ENCODE data around the gene TMEM176A.
"Not testable (repeated sequence)": the region's sequence is repeated elsewhere in the genome, so short reads cannot be mapped to it uniquely, and the experiment has no call there.

Gene TMEM176A

DNA sequence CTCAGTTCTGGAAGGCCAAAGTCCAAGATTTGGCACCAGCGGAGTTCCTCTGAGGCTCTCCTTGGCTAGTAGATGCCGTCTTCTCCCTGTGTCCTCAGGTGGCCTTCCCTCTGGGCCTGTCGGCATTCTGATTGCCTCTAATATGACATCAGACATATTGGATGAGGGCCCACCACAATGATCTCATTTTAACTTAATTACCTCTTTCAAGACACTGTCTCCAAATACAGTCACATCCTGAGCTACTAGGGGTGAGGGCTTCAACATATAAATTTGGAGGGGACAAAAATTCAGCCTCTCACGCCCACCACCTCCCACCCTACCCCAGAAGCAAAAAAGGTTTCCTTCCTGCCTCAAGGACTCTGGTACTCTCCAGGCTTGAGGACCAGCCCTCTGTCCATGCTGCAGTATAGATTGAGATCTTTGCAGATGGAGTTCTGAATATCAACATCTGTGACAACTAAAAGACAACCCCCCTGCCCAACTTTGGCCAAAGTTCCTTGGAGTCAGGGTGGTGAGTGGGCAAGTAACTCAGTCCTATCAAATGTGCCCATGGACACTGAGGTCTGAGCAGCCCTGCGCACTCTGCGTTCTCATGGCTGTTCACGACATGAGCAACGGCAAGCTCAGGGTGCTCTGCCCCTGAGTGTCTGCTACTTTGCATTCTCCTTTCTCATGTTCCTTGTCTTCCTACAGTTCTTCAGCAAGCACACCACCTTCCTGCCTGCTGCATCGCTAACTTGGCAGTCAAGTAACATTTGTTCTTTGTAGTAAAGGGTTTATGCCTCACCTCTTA is 11.9 kb upstream of the TMEM176A start:
- DNase-seq: peak; percentile 52

- no peak for DNase-seq
These were observed 10.0 kb upstream of the TMEM176A start for GRCh38 chr7:150790416-150791075.

GRCh38 chr7:150791304-150791703 is 9.3 kb upstream of the TMEM176A start:
- DNase-seq: no peak

- DNase-seq: no peak
These were observed 8.7 kb upstream of the TMEM176A start for GRCh38 chr7:150791746-150792452.

DNA sequence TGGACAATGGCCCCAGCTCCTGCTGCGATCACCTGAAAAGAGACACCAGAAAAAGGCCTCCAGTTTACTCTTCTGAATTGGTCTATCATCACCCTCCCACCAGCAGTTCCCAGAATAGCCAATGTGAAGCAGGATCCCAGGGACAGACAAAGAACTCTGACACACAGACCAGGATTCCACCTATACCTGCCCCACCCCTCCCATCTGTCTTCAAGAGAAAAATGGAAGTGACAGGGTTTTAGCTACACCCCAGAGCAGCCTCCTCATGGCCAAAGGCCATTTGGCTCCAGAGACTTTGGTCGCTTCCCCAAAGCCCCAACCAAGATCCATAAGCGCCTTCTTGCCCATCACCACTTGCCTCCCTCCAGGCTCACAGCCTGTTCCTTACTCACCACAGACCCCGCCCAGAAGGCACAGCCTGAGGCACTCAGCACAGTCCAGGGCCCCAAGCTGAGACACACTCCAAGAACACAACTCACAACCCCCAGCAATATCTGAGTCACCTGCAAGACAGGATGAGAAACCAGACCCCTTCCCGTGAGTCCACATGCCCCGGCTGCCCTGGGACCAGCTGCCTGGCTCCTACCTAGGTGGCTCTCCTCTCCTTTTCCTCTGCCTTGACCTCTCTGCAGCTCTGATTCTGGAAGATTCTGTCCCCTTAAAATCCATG is 6.9 kb upstream of the TMEM176A start:
- DNase-seq: no peak

- DNase-seq: peak; percentile 46
These were observed 2.9 kb upstream of the TMEM176A start for GRCh38 chr7:150797661-150798060.

- no peak for DNase-seq
These were observed 1.4 kb upstream of the TMEM176A start for GRCh38 chr7:150799156-150799555.

DNA sequence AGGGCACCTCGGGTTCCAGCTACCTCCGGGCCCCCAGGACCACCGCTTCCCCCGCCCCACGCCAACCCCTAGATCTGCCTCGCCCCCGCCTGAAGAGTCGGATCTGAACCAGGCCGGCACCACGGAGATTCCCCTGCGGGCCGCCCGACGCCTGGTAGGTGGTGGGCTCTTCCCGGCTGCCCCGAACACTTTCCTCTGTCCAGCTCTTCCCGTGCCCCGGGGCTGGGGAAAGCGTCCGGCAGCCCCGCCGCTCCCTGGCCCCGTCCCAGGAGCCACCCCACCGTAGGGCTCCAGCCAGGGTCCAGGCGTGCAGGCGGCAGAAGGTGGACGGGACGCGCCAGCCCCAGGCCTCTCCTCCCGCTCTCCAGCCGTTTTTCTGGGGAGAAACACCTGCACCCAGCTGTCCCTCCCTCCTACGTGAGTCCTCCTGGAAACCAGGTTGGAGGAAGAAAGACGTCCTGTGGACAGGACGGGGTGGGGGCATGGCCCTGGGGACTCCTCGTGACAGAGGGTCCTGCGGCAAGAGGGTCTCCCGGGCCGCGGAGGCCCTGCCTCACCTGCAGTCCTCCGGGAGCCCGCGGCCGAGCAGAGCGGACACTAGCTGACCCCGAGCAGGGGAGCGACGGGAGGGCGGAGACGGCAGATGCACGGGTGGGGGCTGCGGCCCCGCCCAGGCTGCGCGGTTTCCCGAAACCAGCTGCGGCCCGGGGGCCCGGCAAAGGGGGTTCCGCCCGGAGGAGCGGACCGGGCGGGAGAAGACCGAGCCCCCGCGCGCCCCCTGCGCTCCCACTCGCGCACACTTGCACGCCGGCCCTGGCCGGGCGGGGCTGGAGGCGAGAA is 608 bp upstream of the TMEM176A start, which contains the start of gene TMEM176B:
Gene TMEM176B, minus strand, starts transcription at position 624 of the 840 bp plus-strand sequence. CDS start 3,795 bp downstream, outside the sequence.
- DNase-seq: peak; percentile 65

DNA sequence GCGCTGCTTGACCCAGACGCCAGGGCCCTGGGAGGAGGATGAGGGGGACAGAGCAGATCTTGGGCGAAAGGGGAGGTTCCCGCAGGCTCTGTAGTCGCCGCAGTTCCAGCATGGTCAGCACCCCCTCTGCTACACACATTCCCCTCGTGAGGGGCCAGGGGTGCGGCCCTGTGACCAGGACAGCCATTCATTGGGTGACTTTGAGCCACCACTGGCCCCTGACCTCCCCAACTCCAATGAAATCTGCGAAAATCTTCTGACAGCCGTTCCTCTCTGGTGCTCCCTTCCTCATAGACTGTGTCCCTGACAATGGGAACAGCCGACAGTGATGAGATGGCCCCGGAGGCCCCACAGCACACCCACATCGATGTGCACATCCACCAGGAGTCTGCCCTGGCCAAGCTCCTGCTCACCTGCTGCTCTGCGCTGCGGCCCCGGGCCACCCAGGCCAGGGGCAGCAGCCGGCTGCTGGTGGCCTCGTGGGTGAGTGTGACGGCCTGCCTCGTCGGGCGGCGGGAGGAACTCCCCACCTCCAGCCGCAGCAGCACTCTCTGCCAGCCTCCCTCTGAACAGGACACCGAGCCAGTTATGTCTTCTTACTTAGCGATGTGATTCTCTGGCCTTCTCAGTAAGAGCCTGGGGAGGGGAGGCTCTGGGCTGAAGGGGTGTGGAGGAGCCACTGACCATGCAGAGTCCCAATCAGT is 825 bp downstream of the TMEM176A start:
- DNase-seq: peak; percentile 47

DNA sequence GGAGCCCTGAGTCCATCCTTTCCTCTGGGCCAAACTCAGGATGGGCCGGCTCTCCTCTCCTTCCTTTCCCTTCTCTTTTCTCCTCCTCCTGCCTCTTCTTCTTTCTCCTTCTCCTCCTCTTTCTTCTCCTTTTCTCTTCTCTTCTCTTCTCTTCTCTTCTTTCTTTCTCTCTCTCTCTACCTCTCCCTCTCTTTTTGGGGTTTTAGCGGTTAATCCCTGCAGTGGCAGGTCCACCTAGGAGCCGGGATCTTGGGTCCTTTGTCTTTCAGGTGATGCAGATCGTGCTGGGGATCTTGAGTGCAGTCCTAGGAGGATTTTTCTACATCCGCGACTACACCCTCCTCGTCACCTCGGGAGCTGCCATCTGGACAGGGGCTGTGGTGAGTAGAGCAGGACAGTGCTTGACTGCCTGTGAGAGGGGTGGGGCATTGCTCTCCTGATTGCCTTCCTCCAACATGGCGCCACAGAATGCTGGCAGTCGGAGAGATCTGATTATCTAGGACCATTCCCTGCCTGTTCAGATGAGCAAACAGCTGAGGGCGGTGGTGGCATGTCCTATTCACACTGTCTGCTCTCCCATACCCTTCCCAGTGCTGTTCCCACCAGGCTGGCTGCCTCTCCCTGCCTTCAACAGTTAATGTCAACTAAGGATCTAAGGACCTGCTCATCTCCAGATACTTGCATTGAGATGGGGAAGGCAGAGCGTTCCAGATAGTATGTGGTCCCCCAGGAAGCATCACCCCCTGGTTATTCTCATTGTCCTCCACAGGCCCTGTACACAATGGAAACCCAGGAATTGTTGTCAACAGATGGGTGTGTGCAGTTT is 1.6 kb downstream of the TMEM176A start:
- no peak for DNase-seq

DNA sequence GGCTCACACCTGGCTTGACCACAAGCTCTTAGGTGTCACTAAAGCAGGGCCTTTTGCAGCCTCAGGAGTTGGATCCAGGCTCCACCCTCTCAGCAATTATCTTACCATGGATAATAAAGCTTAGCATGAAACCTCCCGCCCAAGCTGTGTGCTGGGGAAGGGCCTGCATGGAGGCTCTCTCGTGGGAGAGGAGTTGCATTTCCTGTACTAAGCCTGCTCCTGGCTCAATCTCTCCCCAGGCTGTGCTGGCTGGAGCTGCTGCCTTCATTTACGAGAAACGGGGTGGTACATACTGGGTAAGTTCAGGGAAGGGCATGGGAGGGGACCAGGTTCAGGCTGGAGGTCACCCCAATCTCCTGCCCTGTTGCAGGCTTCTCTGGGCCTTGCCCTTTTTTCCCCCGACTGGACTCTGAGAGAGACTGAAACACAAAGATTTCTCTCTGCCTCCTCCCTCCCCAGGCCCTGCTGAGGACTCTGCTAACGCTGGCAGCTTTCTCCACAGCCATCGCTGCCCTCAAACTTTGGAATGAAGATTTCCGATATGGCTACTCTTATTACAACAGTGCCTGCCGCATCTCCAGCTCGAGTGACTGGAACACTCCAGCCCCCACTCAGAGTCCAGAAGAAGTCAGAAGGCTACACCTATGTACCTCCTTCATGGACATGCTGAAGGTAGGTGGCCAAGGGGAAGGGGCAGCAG is 2.7 kb downstream of the TMEM176A start:
- DNase-seq: no peak

DNA sequence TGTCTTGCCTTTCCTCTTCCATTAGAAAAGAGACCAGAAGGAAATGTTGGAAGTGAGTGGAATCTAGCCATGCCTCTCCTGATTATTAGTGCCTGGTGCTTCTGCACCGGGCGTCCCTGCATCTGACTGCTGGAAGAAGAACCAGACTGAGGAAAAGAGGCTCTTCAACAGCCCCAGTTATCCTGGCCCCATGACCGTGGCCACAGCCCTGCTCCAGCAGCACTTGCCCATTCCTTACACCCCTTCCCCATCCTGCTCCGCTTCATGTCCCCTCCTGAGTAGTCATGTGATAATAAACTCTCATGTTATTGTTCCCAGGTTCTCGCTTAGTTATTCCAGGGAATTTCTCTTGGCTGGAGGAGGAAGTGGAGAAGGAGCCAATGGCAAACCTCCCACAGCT is 4.2 kb downstream of the TMEM176A start:
- no peak for DNase-seq

- DNase-seq: no peak
These were observed 5.3 kb downstream of the TMEM176A start for GRCh38 chr7:150805864-150806263.

- DNase-seq: no peak
These were observed 5.9 kb downstream of the TMEM176A start for GRCh38 chr7:150806454-150806853.

- no peak for DNase-seq
These were observed 6.3 kb downstream of the TMEM176A start for GRCh38 chr7:150806863-150807262.

- not testable (repeated sequence) for DNase-seq
These were observed 7.3 kb downstream of the TMEM176A start for GRCh38 chr7:150807616-150808438.

GRCh38 chr7:150814328-150815001 is 13.9 kb downstream of the TMEM176A start:
- DNase-seq: no peak

DNA sequence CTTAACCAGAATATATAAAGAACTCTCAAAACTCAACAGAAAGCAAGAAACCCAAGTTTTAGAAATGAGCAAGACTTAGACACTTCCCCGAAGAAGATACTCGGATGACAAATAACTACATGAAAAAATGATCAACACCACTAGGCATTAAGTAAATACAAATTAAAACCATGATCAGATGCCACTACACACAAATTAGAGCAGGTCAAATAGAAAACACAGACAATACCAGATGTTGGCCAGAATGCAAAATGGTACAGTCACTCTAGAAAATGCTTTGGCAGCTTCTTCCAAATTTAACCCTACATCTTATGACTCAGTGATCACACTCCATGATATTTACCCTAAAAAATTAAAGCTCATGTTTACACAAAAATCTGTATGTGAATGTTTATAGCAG is 18.4 kb downstream of the TMEM176A start:
- no peak for DNase-seq

Data from eye (tissue), 1 donor.